ENCODE results near the gene ARHGEF37. TPM values are rescaled to one million over a fixed set of nuclear protein-coding genes. Genes with fewer than 3 reads are reported as not detected.

The ARHGEF37 gene
- total and polyA plus RNA-seq, 9 of the 15 experiments (the other 6 are each of a cell fraction or from before 2014, with no cell fraction given), result 0.01 to 0.27 (median 0.05) TPM

DNA sequence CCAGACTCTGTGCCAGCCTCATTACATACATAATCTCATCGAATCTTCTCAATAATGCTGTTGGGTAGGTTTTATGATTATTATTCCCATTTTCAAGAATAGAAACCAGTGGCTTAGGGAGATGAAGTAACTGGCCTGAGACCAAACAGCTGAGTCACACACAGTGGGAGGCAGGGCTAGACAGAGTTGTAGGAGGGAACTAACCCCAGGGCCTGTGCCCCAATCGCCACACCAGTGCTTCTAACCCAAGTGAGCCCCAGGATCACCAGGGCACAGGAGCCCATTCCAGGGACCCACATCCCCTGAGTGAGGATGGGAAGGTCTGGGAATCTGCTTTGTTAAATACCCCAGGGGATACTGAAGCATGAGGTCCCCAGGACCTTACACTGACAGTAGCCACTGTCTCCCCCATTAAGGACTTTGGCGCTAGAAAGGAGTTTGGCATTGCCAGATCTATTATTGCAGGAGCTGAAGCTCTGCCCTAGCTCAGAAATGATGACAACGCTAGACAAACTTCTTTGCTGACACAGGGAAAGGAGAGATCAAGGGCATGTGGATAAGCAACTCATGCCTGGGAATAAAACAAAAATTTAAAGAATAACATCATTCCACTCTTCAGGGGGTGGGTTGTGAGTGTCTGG is 85.0 kb downstream of the ARHGEF37 start:
- ChIA-PET CTCF (ENCODE audit: low intra/inter-chr PET ratio) (no interaction called here), POLR2A (interaction anchor here (0.6 to 1.6 kb wide), 6 partner anchors 9 to 189 kb away, joined by 3 to 5 read pairs (median 3); no protein-coding TSS in a partner anchor)
- H3K9me3 ChIP-seq (replicated peaks; ENCODE audit: control insufficient read depth, insufficient read depth, low read depth, low read length), result peaks cover 3% of the 10 kb centered on the region; the same call in 1 of the 2 replicates
- ATAC-seq (peak; percentile 99), DNase-seq (ENCODE audit: extremely low read depth in 1 of 4, low spot score in 3 of 4) (peak; percentile 52 to 83 (median 64)), FAIRE-seq (peak; percentile 80)
- H3K9me1 ChIP-seq (ENCODE audit: control insufficient read depth, insufficient read depth, low read length), result no peaks in the 10 kb centered on the region
- no peaks in the 10 kb centered on the region for H4K20me1 ChIP-seq (replicated peaks; ENCODE audit: control insufficient read depth, insufficient read depth, low read length)
- no peaks in the 10 kb centered on the region for H3K27me3 ChIP-seq (ENCODE audit: control insufficient read depth in 2 of 2, insufficient read depth in 2 of 2, low read length in 2 of 2)
- BruUV-seq (replicated peaks), result no TSS peak
- peak overlapping the region; percentile 67 for H3K4me2 ChIP-seq (ENCODE audit: insufficient read depth, low read length)
- WGBS (ENCODE audit: insufficient coverage, low coverage, missing lambda C conversion rate), result 17% methylated on average over 4 of the region's 4 CpGs
- peak overlapping the region; percentile 89 for H2AFZ ChIP-seq (ENCODE audit: low read depth, low read length)
- H3K79me2 ChIP-seq (ENCODE audit: control insufficient read depth, insufficient read depth, low read length), result no peaks in the 10 kb centered on the region
- no peaks in the 10 kb centered on the region for H3K36me3 ChIP-seq (ENCODE audit: control insufficient read depth, insufficient read depth, low read length)
- peak overlapping the region; percentile 65 for H3K27ac ChIP-seq (ENCODE audit: extremely low read depth, low read depth, low read length)
- peaks cover 15 to 22% of the 10 kb centered on the region in 2 experiments for H3K4me1 ChIP-seq (replicated peaks in 1 of 2; ENCODE audit: control insufficient read depth in 2 of 2, insufficient read depth in 2 of 2, low read length in 2 of 2)
- in situ Hi-C loops (cut with MboI), result no loop called here
- H3K4me3 ChIP-seq, result no peak overlapping the region
- H3K9ac ChIP-seq (ENCODE audit: insufficient read depth in 1 of 2, low read depth in 2 of 2, low read length in 2 of 2), result peak overlapping the region; percentile 38 to 58; a peak in 2 of 4 replicates
- intact Hi-C loops (cut with micrococcal nuclease), result no loop called here
- peak; percentile 80 for TF ChIP-seq MAFK (IDR thresholded peaks at IDR 0.05; ENCODE audit: low read length)
- TF ChIP-seq ZNF561 (CRISPR knock-in tag; conservative IDR thresholded peaks at IDR 0.05), result 0 out of 2 replicates have a peak, but pooled peaks have one; percentile 26
- TF ChIP-seq ATF7 (IDR thresholded peaks at IDR 0.05), result peak; percentile 36; the same call in 1 of the 2 replicates
- TF ChIP-seq, protein P1, sequence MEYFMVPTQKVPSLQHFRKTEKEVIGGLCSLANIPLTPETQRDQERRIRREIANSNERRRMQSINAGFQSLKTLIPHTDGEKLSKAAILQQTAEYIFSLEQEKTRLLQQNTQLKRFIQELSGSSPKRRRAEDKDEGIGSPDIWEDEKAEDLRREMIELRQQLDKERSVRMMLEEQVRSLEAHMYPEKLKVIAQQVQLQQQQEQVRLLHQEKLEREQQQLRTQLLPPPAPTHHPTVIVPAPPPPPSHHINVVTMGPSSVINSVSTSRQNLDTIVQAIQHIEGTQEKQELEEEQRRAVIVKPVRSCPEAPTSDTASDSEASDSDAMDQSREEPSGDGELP (CRISPR knock-in tag; IDR thresholded peaks at IDR 0.05; ENCODE audit: borderline replicate concordance), result peak; percentile 47
- peak; percentile 31 for TF ChIP-seq NEUROD1 (IDR thresholded peaks at IDR 0.05; ENCODE audit: borderline replicate concordance, low read depth, low read length, partially characterized antibody)
- peak; percentile 96 for TF ChIP-seq NFE2 (IDR thresholded peaks at IDR 0.05; ENCODE audit: low read depth)
- TF ChIP-seq MAFF (IDR thresholded peaks at IDR 0.05; ENCODE audit: low read length), result peak; percentile 78
- TF ChIP-seq SMARCE1 (IDR thresholded peaks at IDR 0.05), result peak; percentile 39; the same call in 1 of the 2 replicates
- TF ChIP-seq BRD9 (IDR thresholded peaks at IDR 0.05; ENCODE audit: low read depth, partially characterized antibody), result peak; percentile 53
- TF ChIP-seq ZFX (CRISPR knock-in tag; IDR thresholded peaks at IDR 0.05), result peak; percentile 42
- peak; percentile 32; the same call in 1 of the 2 replicates for TF ChIP-seq L3MBTL2 (IDR thresholded peaks at IDR 0.05)
- peak; percentile 28; the same call in 1 of the 2 replicates for TF ChIP-seq MTA2 (IDR thresholded peaks at IDR 0.05; ENCODE audit: low read depth)
- TF ChIP-seq FOSL1 (tag; conservative IDR thresholded peaks at IDR 0.05), result peak; percentile 69
- 0 out of 2 replicates have a peak, but pooled peaks have one; percentile 29 for TF ChIP-seq EP400 (IDR thresholded peaks at IDR 0.05)
- 0 out of 2 replicates have a peak, but pooled peaks have one; percentile 2 for TF ChIP-seq SOX6 (IDR thresholded peaks at IDR 0.05)
- peak; percentile 67 for TF ChIP-seq NFE2L1 (tag; IDR thresholded peaks at IDR 0.05; ENCODE audit: borderline replicate concordance, low read depth)
- 0 out of 4 replicates have a peak, but pooled peaks of 1 of the 2 experiments have one; percentile 39 for TF ChIP-seq MAZ (CRISPR knock-in tag; conservative IDR thresholded peaks at IDR 0.05 in 1 of 2, IDR thresholded peaks at IDR 0.05 in 1 of 2)
- 0 out of 2 replicates have a peak, but pooled peaks have one; percentile 32 for TF ChIP-seq HDAC2 (IDR thresholded peaks at IDR 0.05)
- TF ChIP-seq FOXJ3 (CRISPR knock-in tag; IDR thresholded peaks at IDR 0.05), result no peak
- no peak for TF ChIP-seq ETS1 (conservative IDR thresholded peaks at IDR 0.05; ENCODE audit: control insufficient read depth, low read depth, low read length)
- peak; percentile 59; the same call in 1 of the 2 replicates for TF ChIP-seq SMARCA4 (IDR thresholded peaks at IDR 0.05)
- TF ChIP-seq JUN (IDR thresholded peaks at IDR 0.05; ENCODE audit: borderline replicate concordance, low read depth, low read length), result 0 out of 2 replicates have a peak, but pooled peaks have one; percentile 31
- no peak for TF ChIP-seq JUN (CRISPR knock-in tag; IDR thresholded peaks at IDR 0.05; ENCODE audit: borderline replicate concordance)

Measured in K562 (cell line).